Activated CD4-positive, alpha-beta T cell treated with anti-CD3 and anti-CD28 coated beads for 48 hours (primary cell): ENCODE measurements around the gene PRPF8.
"Not testable (repeated sequence)": the region's sequence is repeated elsewhere in the genome, so short reads cannot be mapped to it uniquely, and the experiment has no call there.

Experiments
- DNase-seq: peaks from one replicate; pipeline ENCODE4 v3.0.0-alpha.2; 2020

PRPF8 gene

DNA sequence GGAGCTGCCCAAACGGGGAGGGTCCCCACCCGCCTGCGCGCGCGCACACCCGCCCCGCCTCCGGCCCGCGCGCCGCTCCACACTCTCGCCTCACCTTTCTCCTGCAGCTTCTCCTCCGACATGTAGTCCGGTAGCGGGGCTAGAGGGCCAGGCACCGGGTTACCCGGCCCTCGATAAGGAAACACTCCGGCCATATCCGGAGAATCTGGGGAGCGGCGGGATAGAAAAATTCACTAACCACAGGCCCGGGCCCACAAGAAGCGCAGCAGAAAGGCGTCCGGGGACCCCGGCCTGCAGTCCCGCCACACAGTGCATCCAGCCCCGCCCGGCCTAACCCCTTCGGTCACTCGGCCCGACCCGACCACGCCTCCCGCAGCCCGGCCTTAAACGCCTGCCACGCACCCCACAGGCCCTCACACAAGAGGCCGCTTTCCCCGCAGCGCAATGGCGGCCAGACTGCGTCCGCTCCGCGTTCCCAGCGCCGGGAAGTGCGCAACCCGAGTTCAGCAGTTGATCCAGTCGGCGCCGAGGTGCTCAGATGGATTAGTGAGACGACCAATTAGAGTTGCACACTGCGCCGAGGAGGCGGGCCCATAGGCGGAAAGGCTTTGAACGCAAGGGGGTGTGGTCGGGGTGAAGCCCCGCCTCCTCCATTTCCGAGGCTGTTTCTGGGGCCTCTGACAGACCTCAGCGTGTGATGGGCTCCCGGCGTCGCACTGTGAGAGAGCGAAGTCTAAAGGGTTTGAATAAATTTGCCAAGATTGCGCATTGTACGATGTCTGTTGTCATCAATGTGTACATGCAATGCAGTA is at the start of gene PRPF8:
TSS of gene PRPF8 (minus strand) at position 490 of the 812 bp plus-strand sequence. CDS start at position 194, 296 bp downstream.
- peak; percentile 99 for DNase-seq

DNA sequence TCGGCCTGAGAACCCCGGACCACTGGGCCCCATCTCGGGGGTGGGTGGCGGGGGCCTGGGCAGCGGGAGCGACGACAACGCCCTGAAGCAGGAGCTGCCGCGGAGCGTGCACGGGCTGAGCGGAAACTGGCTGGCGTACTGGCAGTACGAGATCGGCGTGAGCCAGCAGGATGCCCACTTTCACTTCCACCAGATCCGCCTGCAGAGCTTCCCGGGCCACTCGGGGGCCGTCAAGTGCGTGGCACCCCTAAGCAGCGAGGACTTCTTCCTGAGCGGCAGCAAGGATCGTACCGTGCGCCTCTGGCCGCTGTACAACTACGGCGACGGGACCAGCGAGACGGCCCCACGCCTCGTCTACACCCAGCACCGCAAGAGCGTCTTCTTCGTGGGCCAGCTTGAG is 49.1 kb upstream of the PRPF8 start:
- DNase-seq, result no peak

GRCh38 chr17:1732833-1733321 is 48.2 kb upstream of the PRPF8 start:
- DNase-seq, result no peak

DNA sequence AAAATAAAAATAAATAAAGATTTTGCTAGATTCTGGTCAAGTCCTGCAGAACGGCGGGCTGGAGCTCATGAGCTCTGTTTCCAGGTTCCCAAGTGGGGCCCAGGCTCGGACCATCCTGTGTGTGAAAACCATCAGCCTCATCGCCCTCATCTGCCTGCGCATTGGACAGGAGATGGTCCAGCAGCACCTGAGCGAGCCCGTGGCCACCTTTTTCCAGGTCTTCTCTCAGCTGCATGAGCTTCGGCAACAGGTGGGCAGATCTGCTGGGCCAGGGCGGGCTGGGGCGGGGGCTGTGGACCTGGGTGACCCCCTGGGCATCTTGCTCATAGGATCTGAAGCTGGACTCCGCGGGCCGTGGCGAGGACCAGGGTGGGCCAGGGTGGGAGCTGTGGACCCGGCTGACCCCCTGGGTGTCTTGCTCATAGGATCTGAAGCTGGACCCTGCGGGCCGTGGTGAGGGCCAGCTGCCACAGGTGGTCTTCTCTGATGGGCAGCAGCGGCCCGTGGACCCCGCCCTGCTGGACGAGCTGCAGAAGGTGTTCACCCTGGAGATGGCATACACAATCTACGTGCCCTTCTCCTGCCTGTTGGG is 47.7 kb upstream of the PRPF8 start:
- DNase-seq, result no peak

GRCh38 chr17:1731194-1731506 is 46.5 kb upstream of the PRPF8 start:
- DNase-seq, result no peak

DNA sequence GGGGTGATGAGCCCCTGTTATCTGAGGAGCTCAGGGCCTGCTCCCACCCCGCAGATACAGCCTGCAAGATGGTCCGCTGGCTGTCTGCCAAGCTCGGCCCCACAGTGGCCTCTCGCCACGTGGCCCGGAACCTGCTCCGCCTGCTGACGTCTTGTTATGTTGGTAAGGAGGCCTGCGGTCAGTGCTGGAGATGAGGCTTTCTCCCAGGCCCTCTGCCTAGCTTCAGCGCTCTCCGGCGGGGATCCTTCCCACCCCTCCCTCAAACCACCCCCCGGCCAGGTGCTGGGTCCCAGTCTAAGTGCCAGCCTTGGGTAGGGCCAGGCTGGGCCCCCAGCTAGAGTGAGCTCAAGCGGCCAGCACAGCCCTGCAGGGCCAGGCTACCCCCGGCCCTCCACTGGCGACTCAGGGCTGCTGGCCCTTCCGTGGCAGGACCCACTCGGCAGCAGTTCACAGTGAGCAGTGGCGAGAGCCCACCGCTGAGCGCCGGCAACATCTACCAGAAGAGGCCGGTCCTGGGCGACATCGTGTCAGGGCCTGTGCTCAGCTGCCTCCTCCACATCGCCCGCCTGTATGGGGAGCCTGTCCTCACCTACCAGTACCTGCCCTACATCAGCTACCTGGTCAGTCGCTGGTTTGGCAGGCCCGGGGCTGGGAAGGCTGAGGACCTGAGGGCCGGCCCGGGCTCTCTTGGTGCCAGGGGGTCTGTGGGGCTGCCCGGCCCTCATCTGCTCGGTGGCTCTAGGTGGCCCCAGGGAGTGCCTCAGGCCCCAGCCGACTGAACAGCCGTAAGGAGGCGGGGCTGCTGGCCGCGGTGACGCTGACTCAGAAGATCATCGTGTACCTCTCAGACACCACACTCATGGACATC is 45.9 kb upstream of the PRPF8 start:
- DNase-seq, result no peak

DNA sequence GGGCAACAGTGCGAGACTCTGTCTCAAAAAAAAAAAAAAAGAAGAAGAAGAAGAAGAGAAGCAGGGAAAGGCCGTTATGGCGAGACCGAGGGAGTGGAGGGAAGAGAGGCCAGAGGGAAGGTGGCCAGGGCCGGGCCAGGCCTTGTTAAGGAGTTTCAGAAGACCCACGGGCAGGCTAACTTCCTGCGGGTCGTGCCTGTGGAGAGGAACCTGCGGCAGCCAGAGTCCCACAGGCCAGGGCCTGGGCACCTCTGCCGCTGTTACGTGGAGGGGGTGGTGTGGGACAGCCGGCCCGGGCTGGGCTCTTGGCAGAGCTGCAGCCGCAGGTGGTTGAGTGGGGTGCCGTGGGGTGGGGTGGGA is 45.3 kb upstream of the PRPF8 start:
- DNase-seq, result no peak

GRCh38 chr17:1727876-1728630 is 43.4 kb upstream of the PRPF8 start:
- no peak for DNase-seq

DNA sequence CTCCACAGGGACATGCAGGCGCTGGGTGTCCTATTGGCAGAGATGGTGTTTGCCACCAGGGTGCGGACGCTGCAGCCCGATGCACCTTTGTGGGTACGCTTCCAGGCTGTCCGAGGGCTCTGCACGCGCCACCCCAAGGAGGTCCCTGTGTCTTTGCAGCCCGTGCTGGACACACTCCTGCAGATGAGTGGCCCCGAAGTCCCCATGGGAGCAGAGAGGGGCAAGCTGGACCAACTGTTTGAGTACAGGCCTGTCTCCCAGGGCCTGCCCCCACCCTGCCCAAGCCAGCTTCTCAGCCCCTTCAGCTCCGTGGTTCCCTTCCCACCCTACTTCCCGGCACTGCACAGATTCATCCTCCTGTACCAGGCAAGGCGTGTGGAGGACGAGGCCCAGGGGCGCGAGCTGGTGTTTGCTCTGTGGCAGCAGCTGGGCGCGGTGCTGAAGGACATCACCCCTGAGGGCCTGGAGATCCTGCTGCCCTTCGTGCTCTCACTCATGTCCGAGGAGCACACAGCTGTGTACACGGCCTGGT is 42.7 kb upstream of the PRPF8 start:
- no peak for DNase-seq

- no peak for DNase-seq
Measured at GRCh38 chr17:1726626-1727257, 42.1 kb upstream of the PRPF8 start.

GRCh38 chr17:1725642-1726511 is 41.2 kb upstream of the PRPF8 start:
- no peak for DNase-seq

GRCh38 chr17:1724869-1725641 is 40.4 kb upstream of the PRPF8 start:
- DNase-seq, result no peak

- peak; percentile 92 for DNase-seq
Measured at GRCh38 chr17:1724351-1724868, 39.7 kb upstream of the PRPF8 start, which contains the start of gene WDR81. Gene WDR81 (plus strand): TSS chr17:1724704. CDS start chr17:1724960, 256 bp downstream.

DNA sequence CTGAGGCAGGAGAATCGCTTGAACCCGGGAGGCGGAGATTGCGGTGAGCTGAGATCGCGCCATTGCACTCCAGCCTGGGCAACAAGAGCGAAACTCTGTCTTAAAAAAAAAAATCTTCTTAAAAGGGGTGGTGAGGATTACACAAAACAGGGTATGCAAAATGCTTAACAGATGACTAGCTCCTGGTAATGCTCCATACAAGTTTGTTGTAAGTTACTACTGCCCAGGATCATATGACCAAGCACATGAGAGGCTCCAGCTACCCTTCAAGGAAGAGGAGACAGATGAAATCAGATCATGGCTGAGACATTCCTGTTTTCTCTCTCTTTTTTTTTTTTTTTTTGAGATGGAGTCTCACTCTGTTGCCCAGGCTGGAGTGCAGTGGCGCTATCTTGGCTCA is 37.4 kb upstream of the PRPF8 start:
- not testable (repeated sequence) for DNase-seq

GRCh38 chr17:1720856-1721386 is 36.3 kb upstream of the PRPF8 start:
- peak; percentile 79 for DNase-seq

DNA sequence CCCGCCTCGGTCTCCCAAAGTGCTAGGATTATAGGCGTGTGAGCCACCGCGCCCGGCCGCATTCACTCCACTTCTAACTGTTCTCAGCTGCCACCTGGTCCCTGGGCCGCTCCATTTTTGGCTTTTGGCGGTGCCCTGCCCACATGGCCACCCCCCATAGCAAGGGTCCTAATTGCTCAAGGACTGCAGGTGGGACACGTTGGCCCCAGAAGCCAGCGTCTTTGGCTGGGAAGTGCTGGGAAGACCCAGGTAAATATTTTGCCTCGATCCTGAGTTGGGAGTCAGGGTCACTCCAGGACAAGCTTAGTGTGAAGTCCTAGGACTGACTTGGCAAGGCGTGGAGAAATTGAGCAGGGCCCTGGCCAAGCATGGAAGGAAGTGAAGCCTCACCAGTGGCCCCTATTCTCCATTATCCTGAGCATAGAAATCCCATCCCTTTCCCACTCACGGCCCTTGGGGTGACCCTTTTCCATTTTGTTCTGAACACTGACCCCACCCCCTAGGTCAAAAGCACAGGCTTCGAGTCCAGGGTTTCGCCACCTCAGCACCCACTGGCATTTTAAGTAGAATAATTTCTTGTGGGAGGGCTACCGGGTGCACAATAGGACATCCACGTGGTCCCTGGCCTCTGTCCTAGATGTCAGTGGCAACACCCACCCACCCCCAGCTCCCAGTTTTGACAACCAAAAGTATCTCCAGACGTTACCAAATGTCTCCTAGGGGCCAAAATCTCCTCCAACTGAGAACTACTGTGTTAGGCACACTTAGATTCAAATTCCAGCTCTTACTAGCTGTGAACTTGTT is 33.9 kb upstream of the PRPF8 start:
- DNase-seq, result no peak

- peak; percentile 89 for DNase-seq
Measured at GRCh38 chr17:1716912-1717695, 32.4 kb upstream of the PRPF8 start.
